Measurements from ENCODE around the gene MAPKAP1. TPM values are rescaled to one million over a fixed set of nuclear protein-coding genes. Genes with fewer than 3 reads are reported as not detected.

Gene MAPKAP1
- total and polyA plus RNA-seq, 2 experiments from 2014 or later: 66.7 to 85.6 TPM

DNA sequence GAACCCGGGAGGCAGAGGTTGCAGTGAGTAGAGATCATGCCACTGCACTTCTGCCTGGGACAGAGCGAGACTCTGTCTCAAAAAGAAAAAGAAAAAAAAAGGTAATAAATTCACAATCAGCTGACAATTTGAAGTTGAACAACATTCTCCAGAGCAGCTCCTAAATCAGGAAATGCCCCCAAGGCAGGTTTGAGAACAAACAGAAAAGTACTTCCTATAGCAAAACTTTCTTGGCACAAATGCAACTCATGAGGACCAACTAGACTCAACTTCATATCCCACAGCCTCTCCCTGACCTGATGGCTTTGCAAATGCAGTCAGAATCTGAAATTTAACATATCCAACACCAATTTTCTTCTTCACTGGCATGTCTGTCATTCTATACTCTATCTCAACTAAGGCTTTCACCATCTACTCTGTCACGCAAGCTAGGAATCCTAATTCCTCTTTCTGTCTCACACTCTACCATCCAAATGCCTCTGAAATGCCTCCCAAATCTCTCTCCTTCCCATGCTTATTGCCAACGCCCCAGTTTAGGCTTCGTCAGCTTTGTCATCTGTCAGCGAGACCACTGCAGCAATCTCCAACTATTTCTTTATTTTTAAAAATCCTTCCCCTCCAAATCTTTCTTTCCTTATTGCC is 113.3 kb downstream of the MAPKAP1 start:
- H3K27ac ChIP-seq: peak overlapping the region; percentile 32

GRCh38 chr9:125591888-125592287 is 115.1 kb downstream of the MAPKAP1 start:
- no peaks in the 10 kb centered on the region for H3K36me3 ChIP-seq
- no peak for DNase-seq (ENCODE audit: low read depth in 1 of 2, low spot score in 1 of 2)
- peaks cover 4% of the 10 kb centered on the region for H3K4me1 ChIP-seq (ENCODE audit: low read depth)
- no peak overlapping the region for H3K27ac ChIP-seq
- no peak overlapping the region for H3K4me3 ChIP-seq
- H3K9me3 ChIP-seq (ENCODE audit: low read depth): no peaks in the 10 kb centered on the region
- H3K27me3 ChIP-seq: no peaks in the 10 kb centered on the region
- TF ChIP-seq CTCF (IDR thresholded peaks at IDR 0.05; ENCODE audit: low read depth, low read length): no peak

More for the DNA sequence above, 113.3 kb downstream of the MAPKAP1 start:
- peaks cover 4% of the 10 kb centered on the region for H3K4me1 ChIP-seq (ENCODE audit: low read depth)
- H3K36me3 ChIP-seq: no peaks in the 10 kb centered on the region
- no peaks in the 10 kb centered on the region for H3K9me3 ChIP-seq (ENCODE audit: low read depth)
- no peak for DNase-seq (ENCODE audit: low read depth in 1 of 2, low spot score in 1 of 2)
- H3K27me3 ChIP-seq: no peaks in the 10 kb centered on the region
- H3K4me3 ChIP-seq: no peak overlapping the region
- no peak for TF ChIP-seq CTCF (IDR thresholded peaks at IDR 0.05; ENCODE audit: low read depth, low read length)

DNA sequence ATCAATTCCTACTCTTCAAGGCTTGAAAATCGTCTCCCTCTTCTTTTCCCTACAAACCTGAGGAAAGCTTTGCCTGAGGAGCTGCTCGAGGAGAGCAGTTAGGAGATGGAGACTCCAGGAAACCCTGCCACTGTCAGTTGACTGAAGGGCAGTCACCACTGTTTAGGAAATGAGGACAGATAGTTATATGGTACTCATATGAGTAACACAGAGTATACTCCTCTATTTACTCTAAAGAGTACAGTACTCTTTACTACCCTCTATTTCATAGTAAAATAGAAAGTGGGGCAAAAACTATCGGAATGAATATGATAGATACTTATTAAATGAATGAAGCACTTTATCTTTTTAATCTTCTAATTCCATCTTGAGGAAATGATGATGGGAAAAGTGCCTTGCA is 115.8 kb downstream of the MAPKAP1 start:
- no peak for TF ChIP-seq CTCF (IDR thresholded peaks at IDR 0.05; ENCODE audit: low read depth, low read length)

GRCh38 chr9:125589287-125589686 is 117.7 kb downstream of the MAPKAP1 start:
- Histone ChIP-seq H3K36me3 (no peaks in the 10 kb centered on the region), H3K9me3 (ENCODE audit: low read depth) (no peaks in the 10 kb centered on the region), H3K27me3 (no peaks in the 10 kb centered on the region), H3K4me1 (ENCODE audit: low read depth) (peaks cover 4% of the 10 kb centered on the region), H3K27ac (no peak overlapping the region), H3K4me3 (no peak overlapping the region)
- no peak for DNase-seq (ENCODE audit: low read depth in 1 of 2, low spot score in 1 of 2)
- no peak for TF ChIP-seq CTCF (IDR thresholded peaks at IDR 0.05; ENCODE audit: low read depth, low read length)

More for the DNA sequence above, 115.8 kb downstream of the MAPKAP1 start:
- Histone ChIP-seq H3K36me3 (no peaks in the 10 kb centered on the region), H3K27ac (no peak overlapping the region), H3K9me3 (ENCODE audit: low read depth) (no peaks in the 10 kb centered on the region), H3K4me1 (ENCODE audit: low read depth) (peaks cover 4% of the 10 kb centered on the region), H3K4me3 (no peak overlapping the region), H3K27me3 (no peaks in the 10 kb centered on the region)
- DNase-seq (ENCODE audit: low read depth in 1 of 2, low spot score in 1 of 2): no peak

- Histone ChIP-seq H3K4me3 (no peak overlapping the region), H3K36me3 (no peaks in the 10 kb centered on the region), H3K9me3 (ENCODE audit: low read depth) (no peaks in the 10 kb centered on the region), H3K27ac (no peak overlapping the region), H3K27me3 (no peaks in the 10 kb centered on the region), H3K4me1 (ENCODE audit: low read depth) (no peaks in the 10 kb centered on the region)
- no peak for TF ChIP-seq CTCF (IDR thresholded peaks at IDR 0.05; ENCODE audit: low read depth, low read length)
- no peak for DNase-seq (ENCODE audit: low read depth in 1 of 2, low spot score in 1 of 2)
These were observed 119.1 kb downstream of the MAPKAP1 start for GRCh38 chr9:125587819-125588460.

Data from cardiac muscle cell (in vitro differentiated cells and primary cell).